ENCODE data around the gene TTC16.
"Not testable (repeated sequence)": the region's sequence is repeated elsewhere in the genome, so short reads cannot be mapped to it uniquely, and the experiment has no call there.

Gene TTC16

DNA sequence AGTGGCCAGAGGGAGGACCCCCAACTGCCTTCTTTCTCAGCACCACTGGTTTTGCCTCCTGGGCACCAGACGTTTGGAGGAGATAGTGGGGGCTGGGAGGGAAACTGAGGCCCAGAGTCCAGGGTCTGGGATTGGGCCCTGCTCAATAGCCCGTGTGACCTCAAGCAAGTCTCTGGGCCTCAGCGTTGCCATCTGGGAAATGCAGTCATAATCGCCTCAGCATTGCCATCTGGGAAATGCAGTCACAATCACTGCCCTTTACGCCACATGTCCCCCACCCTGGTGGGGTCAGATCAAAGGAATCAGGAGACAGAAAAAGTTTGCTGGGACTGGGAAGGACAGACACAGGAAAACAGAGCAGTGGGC, 61.0 kb downstream of the TTC16 start:
- no peak for DNase-seq
- in situ Hi-C loops (cut with MboI; ENCODE audit: low pct_unique_long_range_greater_than_20kb, low sequenced_read_pairs): no loop called here

DNA sequence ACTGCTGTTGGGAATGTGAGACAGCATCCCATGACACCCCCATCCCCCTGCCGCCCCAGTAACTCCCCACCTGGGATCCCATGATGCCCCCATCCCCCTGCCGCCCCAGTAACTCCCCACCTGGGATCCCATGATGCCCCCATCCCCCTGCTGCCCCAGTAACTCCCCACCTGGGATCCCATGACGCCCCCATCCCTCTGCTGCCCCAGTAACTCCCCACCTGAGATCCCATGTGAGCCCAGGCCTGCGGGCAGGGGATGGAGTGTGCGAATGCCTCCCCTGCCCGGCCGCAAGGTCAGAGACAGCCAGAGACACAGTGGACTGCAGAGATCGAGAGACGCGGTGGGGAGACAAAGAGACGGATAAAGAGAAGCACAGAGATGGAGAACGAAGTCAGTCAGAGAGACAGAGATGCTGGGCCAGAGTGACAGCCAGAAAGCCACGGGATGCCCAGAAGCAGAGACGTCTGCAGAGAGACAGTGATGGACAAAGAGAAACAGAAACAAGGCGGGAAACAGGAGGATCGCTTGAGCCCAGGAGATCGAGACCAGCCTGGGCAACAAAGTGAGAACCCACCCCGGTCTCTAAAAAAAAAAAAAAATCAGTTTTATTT, 61.6 kb downstream of the TTC16 start:
- in situ Hi-C loops (cut with MboI; ENCODE audit: low pct_unique_long_range_greater_than_20kb, low sequenced_read_pairs): no loop called here

DNA sequence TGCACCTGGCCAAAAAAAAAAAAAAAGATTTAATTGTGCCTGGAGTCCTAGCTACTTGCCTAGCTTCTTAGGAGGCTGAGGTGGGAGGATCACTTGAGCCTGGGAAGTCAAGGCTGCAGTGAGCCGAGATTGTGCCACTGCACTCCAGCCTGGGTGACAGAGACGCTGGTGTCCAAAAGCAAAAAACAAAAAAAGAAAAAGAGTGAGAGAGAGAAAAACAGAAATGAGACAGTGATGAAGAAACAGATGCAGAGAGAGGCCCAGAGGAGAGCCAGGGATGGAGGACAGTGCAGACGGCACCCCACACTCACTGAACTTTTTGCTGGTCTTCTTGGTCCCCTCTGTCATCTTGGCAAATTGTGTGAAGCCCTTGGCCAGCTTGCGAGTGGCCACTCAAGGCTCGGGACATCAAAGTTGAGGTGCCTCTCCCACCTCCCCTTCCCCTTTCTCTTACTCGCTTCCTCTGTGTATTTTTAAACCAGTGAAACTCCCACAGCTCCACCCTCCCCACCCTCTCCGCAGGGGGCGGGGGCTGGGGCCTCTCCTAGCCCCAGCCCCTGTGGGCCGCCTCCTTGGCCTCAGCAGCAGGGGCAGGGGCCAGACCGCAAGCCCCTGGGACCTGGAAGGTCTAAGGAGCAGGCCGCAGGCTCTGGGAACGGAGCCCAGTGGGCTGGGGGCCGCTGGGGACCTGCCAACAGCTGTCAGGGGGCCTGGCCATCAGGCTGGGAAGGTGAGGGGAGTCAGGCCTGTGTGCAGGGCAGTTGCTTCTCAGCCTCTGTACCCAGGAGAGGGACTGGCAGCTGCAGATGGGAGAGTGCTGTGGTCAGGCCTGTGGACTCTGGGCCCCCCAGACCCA, 62.6 kb downstream of the TTC16 start, which contains the start of gene SH2D3C:
TSS of gene SH2D3C (minus strand) at position 387 of the 856 bp plus-strand sequence. CDS start at position 348, 39 bp downstream.
- in situ Hi-C loops (cut with MboI; ENCODE audit: low pct_unique_long_range_greater_than_20kb, low sequenced_read_pairs): no loop called here
- DNase-seq: peak; percentile 74

More for the DNA sequence above, 61.6 kb downstream of the TTC16 start:
- DNase-seq: no peak

DNA sequence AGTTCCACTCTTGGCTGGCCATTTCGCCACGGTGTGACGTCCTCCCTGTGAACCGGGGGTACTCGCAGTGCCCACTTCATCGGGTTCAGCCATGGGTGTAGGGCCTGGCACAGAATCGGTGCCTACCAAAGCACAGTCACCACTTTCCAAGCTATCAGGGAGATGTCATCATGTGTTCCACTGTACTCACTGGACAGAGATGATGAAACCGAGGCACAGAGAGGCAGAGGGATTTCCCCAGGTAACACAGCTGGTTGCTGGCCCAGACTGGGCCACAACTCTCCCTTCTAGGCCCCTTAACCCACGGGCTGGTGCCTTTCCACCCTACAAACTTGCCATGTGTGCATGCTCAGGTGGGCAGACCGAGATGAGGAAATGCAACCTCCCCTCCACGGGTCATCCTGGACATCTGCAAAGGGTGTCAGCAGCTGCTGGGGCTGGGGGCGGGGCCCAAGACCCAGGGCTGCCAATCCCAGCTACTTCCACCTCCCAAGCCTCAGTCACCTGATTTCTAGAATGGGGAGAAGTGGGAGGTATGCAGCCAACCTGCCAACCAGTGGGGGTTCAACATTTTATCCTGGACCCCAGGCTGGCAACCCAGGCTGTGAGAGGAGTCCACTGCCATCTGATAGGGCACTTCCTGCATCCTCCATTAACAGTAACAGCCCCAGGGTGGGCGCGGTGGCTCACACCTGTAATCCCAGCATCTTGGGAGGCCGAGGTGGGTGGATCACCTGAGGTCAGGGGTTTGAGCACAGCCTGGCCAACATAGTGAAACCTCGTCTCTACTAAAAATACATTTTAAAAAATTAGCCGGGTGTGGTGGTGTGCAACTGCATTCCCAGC, 63.5 kb downstream of the TTC16 start:
- in situ Hi-C loops (cut with MboI; ENCODE audit: low pct_unique_long_range_greater_than_20kb, low sequenced_read_pairs): no loop called here
- no peak for DNase-seq

DNA sequence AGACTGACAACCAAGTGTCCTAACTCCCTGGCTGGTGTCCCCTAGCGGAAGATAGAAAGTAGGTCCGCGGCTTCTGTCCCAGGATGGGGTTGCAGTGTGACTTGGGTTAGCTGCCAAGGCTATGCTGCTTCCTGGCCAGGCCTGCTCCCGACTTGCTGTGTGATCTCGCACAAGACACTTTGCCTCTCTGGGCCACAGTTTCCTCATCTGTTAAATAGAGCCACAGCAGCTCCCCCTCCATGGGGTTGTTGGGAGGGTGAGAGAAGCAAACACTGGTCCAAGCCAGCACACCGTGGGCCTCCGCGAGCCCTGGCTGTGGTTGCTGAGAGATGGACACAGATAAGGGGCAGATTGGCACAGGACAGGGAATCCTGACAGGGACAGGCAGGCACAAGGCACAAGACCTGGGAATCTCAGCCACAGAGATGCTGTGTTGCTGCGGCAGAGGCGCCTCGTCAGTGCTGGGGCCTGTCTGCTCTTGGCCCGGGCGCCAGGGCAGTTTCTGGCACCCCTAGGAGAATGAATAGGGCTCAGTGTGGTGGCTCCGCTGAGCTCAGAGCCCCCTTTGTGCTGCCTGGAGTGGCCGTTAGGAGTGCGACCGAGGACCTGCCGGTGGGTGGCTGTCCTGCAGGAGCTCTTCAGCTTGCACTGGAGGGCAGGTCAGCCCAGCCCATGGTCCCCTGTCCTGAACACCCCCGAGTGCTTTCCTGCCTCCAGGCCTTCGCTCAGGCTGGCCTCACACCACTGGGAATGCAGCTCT, 64.4 kb downstream of the TTC16 start:
- DNase-seq: no peak
- in situ Hi-C loops (cut with MboI; ENCODE audit: low pct_unique_long_range_greater_than_20kb, low sequenced_read_pairs): no loop called here

DNA sequence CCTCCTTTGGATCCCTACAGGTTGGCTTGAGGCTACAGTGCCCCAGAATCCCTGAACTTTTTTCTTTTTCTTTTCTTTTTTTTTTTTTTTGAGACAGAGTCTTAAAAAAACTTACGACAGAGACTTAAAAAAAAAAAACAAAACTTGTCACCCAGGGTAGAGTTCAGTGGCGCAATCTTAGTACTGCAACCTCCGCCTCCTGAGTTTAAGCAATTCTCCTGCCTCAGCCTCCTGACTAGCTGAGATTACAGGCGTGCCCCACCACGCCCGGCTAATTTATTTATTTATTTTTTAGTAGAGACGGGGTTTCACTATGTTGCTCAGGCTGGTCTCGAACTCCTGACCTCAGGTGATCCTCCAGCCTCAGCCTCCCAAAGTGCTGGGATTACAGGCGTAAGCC, 65.0 kb downstream of the TTC16 start:
- DNase-seq; in situ Hi-C loops (cut with MboI; ENCODE audit: low pct_unique_long_range_greater_than_20kb, low sequenced_read_pairs): not testable (repeated sequence)

Data from KBM-7 (cell line).